HG03064 (cell line): ENCODE results near the gene FXYD5.

ENCODE experiments used
- ATAC-seq: cut with Tn5 transposase; IDR thresholded peaks from one replicate; pipeline ENCODE4 v1.9.1; 2021; ENCODE audit warnings: low read depth; ENCODE audit not compliant: unreplicated experiment

Gene FXYD5

GRCh38 chr19:35211545-35212230, 57.2 kb downstream of the FXYD5 start:
- ATAC-seq = no peak

GRCh38 chr19:35212241-35212640, 57.7 kb downstream of the FXYD5 start:
- no peak for ATAC-seq

- peak; percentile 62 for ATAC-seq
These were observed 59.4 kb downstream of the FXYD5 start for GRCh38 chr19:35213663-35214632.

- no peak for ATAC-seq
These were observed 60.4 kb downstream of the FXYD5 start for GRCh38 chr19:35214766-35215422.

- no peak for ATAC-seq
These were observed 61.7 kb downstream of the FXYD5 start for GRCh38 chr19:35216016-35216832.

- ATAC-seq = no peak
These were observed 62.5 kb downstream of the FXYD5 start for GRCh38 chr19:35216833-35217648.

- no peak for ATAC-seq
These were observed 63.1 kb downstream of the FXYD5 start for GRCh38 chr19:35217649-35217990.

- ATAC-seq = no peak
These were observed 64.5 kb downstream of the FXYD5 start for GRCh38 chr19:35219008-35219407.
